Stimulated activated naive CD8-positive, alpha-beta T cell treated with anti-CD3 and anti-CD28 coated beads, Interleukin-15, amount 100 ng/mL, for 72 hours (primary cell): ENCODE data around the gene HOOK1.
"Not testable (repeated sequence)": the region's sequence is repeated elsewhere in the genome, so short reads cannot be mapped to it uniquely, and the experiment has no call there.

ENCODE experiments used
- ATAC-seq: fragments of 150-1000 bp; cut with Tn5 transposase; 2 replicates; pipeline ENCODE4 v1.10.0; 2021; ENCODE audit warnings: mild to moderate bottlenecking, moderate library complexity
- DNase-seq, 2 donors: peaks; one replicate each; pipeline ENCODE4 v3.0.0; 2021 to 2022
- H3K27ac Mint-ChIP-seq, 2 donors: one replicate each; pipeline ENCODE4 v1.8.0; 2022; ENCODE audit warnings: mild to moderate bottlenecking in 2 of 2, mixed read lengths in 2 of 2, moderate library complexity in 2 of 2
- H3K27me3 Mint-ChIP-seq: one replicate; pipeline ENCODE4 v1.8.0; 2022; ENCODE audit warnings: mixed read lengths
- H3K4me1 Mint-ChIP-seq: one replicate; pipeline ENCODE4 v1.8.0; 2022; ENCODE audit warnings: mild to moderate bottlenecking, mixed read lengths
- H3K4me3 Mint-ChIP-seq, 2 donors: one replicate each; pipeline ENCODE4 v1.8.0; 2022; ENCODE audit warnings: mild to moderate bottlenecking in 2 of 2, mixed read lengths in 2 of 2, moderate library complexity in 1 of 2
- H3K9me3 Mint-ChIP-seq, 2 donors: one replicate each; pipeline ENCODE4 v1.8.0; 2022; ENCODE audit warnings: mixed read lengths in 2 of 2

Gene HOOK1

DNA sequence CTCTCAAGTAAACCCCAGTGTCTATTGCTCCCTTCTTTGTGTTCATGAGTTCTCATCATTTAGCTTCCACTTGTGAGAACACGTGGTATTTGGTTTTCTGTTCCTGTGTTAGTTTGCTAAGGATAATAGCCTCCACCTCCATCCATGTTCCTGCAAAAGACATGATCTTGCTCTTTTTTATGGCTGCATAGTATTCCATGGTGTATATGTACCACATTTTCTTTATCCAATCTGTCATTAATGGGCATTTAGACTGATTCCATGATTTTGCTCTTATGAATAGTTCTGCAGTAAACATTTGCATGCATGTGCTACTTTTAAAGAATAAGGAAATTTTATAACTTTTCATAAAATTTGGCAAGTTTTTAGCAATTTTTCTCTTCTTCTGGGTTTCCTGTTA is 40.5 kb downstream of the HOOK1 start:
- not testable (repeated sequence) for DNase-seq, ATAC-seq, H3K4me3 Mint-ChIP-seq, H3K27ac Mint-ChIP-seq, H3K27me3 Mint-ChIP-seq, H3K9me3 Mint-ChIP-seq, H3K4me1 Mint-ChIP-seq

DNA sequence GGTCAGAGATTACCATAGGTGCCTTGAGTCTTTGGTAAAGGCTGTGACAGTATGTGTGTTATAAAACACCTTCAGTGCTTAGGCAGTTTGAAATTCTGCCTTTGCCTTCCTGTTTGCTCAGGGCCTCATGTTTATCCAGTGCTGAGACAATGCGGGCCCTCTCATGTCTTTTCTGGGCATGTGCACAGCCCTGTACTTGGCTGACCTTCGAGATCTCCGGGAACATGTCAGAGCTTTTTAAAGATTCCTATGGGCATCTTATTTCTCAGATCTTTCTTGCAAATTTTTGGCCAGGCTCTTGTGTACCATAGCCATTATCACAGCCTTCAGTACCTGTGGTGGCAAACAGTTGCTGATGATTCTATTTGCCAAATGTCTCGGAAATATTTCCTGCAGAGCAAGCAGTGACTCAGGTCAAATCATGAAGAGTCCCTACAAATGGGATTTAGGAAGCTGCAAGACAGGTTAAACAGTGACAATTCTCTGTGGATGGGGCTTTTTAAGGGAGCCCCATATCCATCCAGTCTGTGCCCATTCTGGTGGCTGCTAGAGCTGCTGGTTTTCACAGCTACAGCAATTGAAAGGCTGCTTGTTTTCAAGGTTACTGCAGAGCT is 42.1 kb downstream of the HOOK1 start:
- ATAC-seq (no peak), DNase-seq (no peak)
- Mint-ChIP-seq H3K27me3 (no peaks in the 10 kb centered on the region), H3K27ac (no peak overlapping the region), H3K4me1 (no peaks in the 10 kb centered on the region), H3K9me3 (peaks cover 4 to 8% of the 10 kb centered on the region in 2 donors), H3K4me3 (no peak overlapping the region)

DNA sequence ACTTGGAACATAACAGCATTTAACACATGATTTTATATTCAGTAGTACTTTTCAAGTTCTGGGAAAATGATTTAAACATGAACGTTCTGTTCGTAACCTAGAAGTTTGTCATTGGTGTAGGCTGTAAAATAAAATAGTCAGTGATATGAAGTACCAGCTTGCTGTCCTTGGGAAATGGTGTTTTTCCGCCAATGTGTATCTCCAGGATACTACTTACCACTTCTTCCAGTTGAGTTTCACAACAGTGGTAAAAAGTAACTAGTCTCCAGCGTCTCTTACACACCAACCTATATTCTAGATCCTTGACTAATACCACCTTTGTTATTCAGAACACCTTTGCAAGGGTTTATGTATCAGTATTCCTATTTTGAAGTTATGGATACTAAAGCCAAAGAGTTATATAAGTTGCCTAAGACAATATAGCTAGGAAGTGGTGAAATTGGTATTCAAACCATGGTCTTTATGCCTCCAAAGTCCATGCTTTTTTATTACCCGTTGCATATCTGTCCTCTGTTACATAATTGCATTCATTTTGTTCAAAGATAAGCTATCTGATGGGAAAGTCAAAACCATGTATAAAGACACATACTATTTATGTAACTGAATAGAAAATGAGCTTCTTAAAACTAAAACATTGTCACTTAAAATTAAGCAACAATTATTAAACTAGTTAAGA is 43.1 kb downstream of the HOOK1 start:
- Mint-ChIP-seq H3K9me3 (peaks cover 4 to 8% of the 10 kb centered on the region in 2 donors), H3K27ac (no peak overlapping the region), H3K4me3 (no peak overlapping the region), H3K27me3 (no peaks in the 10 kb centered on the region), H3K4me1 (no peaks in the 10 kb centered on the region)
- no peak for ATAC-seq
- DNase-seq: no peak

DNA sequence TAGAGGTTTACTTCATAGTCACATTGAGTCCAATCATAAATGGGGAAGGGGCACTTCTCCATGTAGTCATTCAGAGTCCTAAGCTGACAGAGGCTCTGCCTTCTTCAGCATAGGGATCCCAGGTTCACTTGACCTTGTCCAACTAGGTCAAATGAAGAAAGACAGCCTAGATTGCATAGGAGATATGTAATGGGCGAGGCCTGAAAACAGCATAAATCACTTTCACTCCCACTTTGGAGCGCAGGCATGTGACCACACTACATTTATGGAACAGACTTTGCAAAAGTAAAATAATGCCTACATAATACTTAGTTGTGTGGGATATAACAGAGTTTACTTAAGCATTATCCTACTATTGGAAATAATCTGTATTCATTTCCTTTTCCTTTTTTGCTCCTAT is 51.7 kb downstream of the HOOK1 start:
- ATAC-seq (no peak), DNase-seq (no peak)
- H3K27ac Mint-ChIP-seq: peak overlapping the region in 1 of 2 donors; percentile 63
- no peaks in the 10 kb centered on the region for H3K9me3 Mint-ChIP-seq
- no peak overlapping the region for H3K4me3 Mint-ChIP-seq
- H3K4me1 Mint-ChIP-seq: no peaks in the 10 kb centered on the region
- no peaks in the 10 kb centered on the region for H3K27me3 Mint-ChIP-seq

GRCh38 chr1:59871746-59872145 is 57.0 kb downstream of the HOOK1 start:
- ATAC-seq (no peak), DNase-seq (no peak)
- H3K27ac Mint-ChIP-seq: no peak overlapping the region
- H3K27me3 Mint-ChIP-seq: no peaks in the 10 kb centered on the region
- H3K4me1 Mint-ChIP-seq: no peaks in the 10 kb centered on the region
- H3K9me3 Mint-ChIP-seq: no peaks in the 10 kb centered on the region
- H3K4me3 Mint-ChIP-seq: no peak overlapping the region

GRCh38 chr1:59877108-59877682 is 62.4 kb downstream of the HOOK1 start:
- ATAC-seq (no peak), DNase-seq (no peak)
- H3K27me3 Mint-ChIP-seq: no peaks in the 10 kb centered on the region
- H3K4me3 Mint-ChIP-seq: no peak overlapping the region
- peaks cover 7% of the 10 kb centered on the region in 2 donors for H3K9me3 Mint-ChIP-seq
- no peaks in the 10 kb centered on the region for H3K4me1 Mint-ChIP-seq
- no peak overlapping the region for H3K27ac Mint-ChIP-seq

DNA sequence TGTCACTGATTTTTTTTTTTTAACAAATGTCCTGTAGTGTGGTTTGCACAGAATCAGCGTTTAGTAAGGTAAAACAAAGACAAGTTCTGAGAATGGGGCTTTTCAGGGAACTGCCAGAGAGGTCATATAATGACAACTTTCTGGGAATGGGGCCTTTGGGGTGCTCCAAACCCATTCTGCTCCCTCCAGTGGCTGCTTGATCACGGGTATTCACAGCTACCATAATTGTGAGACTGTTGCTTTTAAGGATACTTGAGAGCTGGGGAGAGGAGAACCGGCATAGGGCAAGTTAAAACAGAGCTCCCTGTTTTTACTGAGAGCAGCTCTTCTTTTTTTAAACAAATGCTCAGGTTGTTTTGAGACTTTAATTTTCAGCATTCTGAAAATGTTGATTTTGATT is 63.6 kb downstream of the HOOK1 start:
- no peaks in the 10 kb centered on the region for H3K27me3 Mint-ChIP-seq
- H3K27ac Mint-ChIP-seq: no peak overlapping the region
- ATAC-seq: no peak

DNA sequence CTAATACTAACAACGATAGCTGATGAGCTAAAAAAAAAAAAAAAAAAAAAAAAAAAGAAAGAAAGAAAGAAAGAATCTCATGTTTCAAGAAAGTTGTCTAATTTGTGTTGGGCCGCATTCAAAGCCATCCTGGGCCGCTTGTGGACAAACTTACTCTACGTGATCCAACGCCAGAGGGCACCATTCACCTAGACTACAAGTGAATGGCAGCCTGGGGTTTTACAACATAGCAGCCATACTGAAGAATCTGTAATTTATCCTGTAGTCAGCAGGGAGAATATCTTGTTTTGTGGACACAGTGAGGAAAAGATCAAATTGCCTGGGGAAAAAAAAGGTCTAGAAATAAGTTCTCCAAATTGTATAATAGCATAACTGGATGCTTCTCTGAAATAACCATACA is 64.8 kb downstream of the HOOK1 start:
- H3K27ac Mint-ChIP-seq: no peak overlapping the region
- DNase-seq (peak; percentile 33 to 48), ATAC-seq (peak; percentile 65)
- H3K9me3 Mint-ChIP-seq: peaks cover 7% of the 10 kb centered on the region in 2 donors
- H3K4me3 Mint-ChIP-seq: no peak overlapping the region
- H3K4me1 Mint-ChIP-seq: no peaks in the 10 kb centered on the region
- no peaks in the 10 kb centered on the region for H3K27me3 Mint-ChIP-seq

More for the DNA sequence above, 63.6 kb downstream of the HOOK1 start:
- no peak for DNase-seq
- Mint-ChIP-seq H3K4me3 (no peak overlapping the region), H3K9me3 (peaks cover 7% of the 10 kb centered on the region in 2 donors), H3K4me1 (no peaks in the 10 kb centered on the region)

DNA sequence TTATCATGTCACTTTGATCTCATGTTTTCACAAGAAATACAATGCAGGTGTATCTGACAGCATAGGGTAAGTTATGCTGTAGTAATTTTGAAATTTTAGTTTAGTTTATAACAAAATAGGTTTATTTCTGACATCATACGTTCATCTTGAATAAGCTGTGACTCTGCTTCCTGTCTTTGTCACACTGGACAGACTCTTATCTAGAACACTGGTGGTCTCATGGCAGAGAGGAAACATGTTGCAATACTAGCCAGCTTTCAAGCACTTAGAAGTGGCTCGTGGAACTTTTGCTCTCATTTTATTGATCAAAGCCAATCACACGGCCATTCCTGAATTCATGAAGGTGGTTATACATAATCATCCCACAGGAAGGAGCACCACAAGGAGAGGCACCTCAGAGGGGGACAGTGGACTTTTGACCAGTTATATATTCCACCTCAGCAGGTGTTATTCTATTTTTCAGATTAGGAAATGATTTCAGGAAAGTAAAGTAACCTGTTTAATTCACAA is 65.3 kb downstream of the HOOK1 start:
- Mint-ChIP-seq H3K9me3 (peaks cover 7% of the 10 kb centered on the region in 2 donors), H3K27me3 (no peaks in the 10 kb centered on the region), H3K4me1 (no peaks in the 10 kb centered on the region), H3K27ac (no peak overlapping the region), H3K4me3 (no peak overlapping the region)
- ATAC-seq (no peak), DNase-seq (no peak)

DNA sequence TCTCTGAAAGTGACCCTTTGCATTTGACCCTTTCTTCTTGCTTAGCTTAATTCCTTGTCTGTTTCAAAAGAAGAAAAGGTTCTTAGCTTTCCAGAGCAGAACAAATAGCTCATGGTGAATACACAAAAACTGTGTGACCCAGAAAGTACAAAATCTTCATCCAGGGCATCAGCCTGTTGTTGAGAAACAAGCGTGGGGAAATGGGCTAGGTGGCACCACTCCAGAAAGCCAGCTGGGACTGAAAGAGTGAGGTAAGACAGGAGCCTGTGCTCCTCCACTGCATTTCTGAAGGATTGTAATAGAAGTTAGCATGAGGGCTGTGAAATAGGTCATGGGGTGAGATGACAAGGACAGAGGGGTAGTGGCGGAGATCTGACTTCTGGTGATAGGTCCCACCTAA is 66.0 kb downstream of the HOOK1 start:
- Mint-ChIP-seq H3K9me3 (peaks cover 7% of the 10 kb centered on the region in 2 donors), H3K4me1 (no peaks in the 10 kb centered on the region), H3K4me3 (no peak overlapping the region), H3K27ac (no peak overlapping the region), H3K27me3 (no peaks in the 10 kb centered on the region)
- ATAC-seq: no peak
- no peak for DNase-seq

DNA sequence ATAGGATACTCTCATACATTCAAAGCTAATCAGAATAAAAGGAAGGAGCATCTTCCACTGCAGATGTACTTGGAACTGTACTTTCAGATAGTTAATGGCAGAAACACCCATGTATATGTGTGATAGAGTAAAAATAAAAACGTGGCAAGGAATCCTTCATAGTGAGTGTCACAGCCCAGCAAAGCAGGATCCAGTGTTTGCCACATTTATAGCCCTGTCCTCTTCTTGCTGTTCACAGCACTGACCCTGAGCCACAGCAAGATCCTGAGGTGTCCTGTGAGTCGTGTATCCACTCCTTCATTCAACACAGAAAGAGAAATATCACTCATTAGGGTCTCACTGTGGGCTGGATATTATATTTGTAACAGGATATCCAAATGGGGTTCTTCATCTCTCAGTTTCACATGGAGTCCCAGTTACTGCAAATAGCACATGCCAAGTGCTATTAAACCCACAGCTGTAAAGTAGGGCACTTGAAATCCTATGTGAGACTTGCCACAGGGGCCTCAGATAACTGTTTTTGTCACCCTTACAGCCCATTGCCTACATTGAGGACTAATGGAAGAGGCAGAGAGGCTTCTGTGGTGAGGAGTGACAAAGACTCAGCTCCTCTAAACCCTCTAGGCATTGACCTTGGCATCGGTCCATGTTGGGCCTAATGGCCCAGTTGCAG is 70.5 kb downstream of the HOOK1 start:
- Mint-ChIP-seq H3K4me1 (no peaks in the 10 kb centered on the region), H3K4me3 (no peak overlapping the region), H3K27me3 (no peaks in the 10 kb centered on the region), H3K9me3 (peaks cover 7 to 19% of the 10 kb centered on the region in 2 donors), H3K27ac (no peak overlapping the region)
- ATAC-seq: no peak
- no peak for DNase-seq

DNA sequence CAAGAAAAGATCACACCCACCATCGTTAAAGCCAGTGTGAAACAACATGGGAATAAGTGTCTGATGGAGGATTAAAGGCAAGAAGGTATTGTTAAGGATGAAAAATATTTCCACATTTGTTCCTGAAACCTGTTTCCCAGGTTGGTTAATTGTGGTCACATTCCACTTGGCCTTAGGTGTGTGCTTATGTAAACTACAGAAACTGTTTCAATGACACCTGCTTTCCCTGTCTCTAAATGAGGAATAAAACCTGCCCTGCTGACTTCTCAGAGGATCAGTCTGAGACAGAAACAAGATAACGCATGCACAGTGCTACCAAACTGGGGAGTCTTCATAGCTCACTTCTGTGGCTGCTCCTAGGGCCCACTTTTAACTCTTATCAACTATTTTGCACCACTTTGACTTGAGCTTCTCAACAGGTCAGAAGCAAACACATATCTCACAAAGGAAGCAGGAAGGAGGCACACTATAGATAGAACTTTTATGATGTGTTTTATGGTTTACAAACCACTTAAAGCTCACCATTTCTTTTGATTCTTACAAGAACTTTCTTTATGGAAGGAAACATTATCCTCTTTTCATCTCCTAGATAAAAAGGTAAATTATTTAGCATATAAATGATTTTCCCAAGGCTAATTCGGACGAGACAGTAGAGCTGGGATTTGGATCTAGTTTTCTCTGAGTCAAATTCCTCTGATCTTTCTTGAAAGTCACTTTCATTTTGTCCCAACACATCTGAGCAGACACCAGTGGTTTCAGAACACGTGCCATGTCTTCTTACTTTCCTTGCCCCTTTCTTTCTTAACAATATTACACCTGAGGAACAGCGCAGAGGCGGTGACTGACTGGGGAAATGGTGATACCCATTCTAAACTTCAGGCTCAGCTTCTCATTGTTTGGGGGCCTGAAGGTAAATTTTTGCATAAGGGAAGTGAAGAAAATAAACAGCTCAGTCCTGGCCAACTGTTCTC is 78.4 kb downstream of the HOOK1 start:
- ATAC-seq: peak; percentile 60
- no peak for DNase-seq
- Mint-ChIP-seq H3K27me3 (no peaks in the 10 kb centered on the region), H3K4me1 (peaks cover 20% of the 10 kb centered on the region), H3K27ac (peak overlapping the region in 1 of 2 donors; percentile 42), H3K9me3 (peaks cover 12 to 25% of the 10 kb centered on the region in 2 donors), H3K4me3 (peak overlapping the region; percentile 14 to 29)

DNA sequence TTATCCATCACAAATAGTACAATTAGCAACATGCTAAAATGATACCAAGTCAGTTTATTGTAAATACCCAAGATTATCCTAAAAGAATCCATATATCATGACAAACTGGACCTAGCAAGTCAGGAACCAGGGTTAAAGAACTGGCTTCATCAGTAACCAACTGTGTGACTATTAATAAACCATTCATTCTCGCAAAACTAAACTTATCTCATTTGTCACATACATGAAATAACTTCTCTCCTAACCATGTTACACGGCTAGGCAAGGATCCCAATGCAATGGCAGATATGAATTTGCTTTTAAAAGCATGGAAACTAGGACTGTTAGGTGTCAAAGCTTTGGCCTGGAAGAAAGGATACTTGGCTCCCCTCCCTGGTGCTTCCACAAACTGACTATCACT is 82.4 kb downstream of the HOOK1 start:
- Mint-ChIP-seq H3K27me3 (no peaks in the 10 kb centered on the region), H3K4me3 (no peak overlapping the region), H3K9me3 (no peaks in the 10 kb centered on the region), H3K4me1 (peaks cover 20% of the 10 kb centered on the region), H3K27ac (no peak overlapping the region)
- ATAC-seq: no peak
- no peak for DNase-seq

- no peaks in the 10 kb centered on the region for H3K27me3 Mint-ChIP-seq
- no peak overlapping the region for H3K4me3 Mint-ChIP-seq
- H3K27ac Mint-ChIP-seq: no peak overlapping the region
- ATAC-seq (no peak), DNase-seq (no peak)
- no peaks in the 10 kb centered on the region for H3K9me3 Mint-ChIP-seq
- peaks cover 12% of the 10 kb centered on the region for H3K4me1 Mint-ChIP-seq
These were observed 84.2 kb downstream of the HOOK1 start for GRCh38 chr1:59898927-59899326.

DNA sequence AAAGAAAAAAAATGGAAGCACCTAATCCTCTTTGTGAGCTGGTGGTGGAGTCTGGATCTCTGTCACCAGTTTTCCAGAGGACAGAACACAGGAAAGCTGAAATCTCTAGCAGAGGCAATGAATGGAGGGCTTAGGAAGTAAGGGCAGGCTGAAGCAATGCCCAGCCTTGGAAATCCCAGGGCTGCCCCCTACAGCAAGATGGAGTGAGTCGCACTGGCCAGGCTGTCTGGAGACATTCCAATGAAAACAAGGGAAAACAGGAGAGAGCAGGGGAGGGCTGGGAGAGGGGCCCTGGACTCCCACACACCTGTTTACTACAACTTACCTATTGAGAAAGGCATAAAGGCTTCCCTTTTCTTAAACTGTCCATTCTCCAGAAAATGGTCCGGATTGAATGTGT is 85.9 kb downstream of the HOOK1 start:
- H3K4me1 Mint-ChIP-seq: peaks cover 6% of the 10 kb centered on the region
- ATAC-seq (no peak), DNase-seq (no peak)

More for the DNA sequence above, 85.9 kb downstream of the HOOK1 start:
- no peaks in the 10 kb centered on the region for H3K27me3 Mint-ChIP-seq
- H3K4me3 Mint-ChIP-seq: no peak overlapping the region
- H3K27ac Mint-ChIP-seq: no peak overlapping the region
- H3K9me3 Mint-ChIP-seq: no peaks in the 10 kb centered on the region
